ENCODE results near the gene PTPRE.

DNA sequence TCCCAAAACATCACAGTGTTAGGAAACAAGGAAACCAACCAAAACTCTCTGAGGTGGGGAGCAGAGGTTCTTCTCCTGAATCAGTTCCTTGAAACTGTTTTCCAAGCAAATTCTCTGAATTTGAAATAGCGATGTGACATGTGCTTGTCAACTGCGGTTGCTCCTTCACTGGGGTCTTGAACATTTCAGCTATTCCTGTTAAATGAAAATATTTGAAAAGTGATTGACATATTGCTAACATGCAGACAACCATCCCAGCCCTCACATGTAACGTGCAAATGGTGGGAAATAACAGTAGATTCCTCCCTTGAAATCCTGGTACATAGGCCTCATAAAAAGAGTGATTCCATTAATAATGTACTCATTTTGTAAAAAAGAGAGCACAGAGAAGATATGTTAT, 203.4 kb downstream of the PTPRE start:
- TF ChIP-seq POLR2A (IDR thresholded peaks at IDR 0.05): no peak
- TF ChIP-seq, protein P1, sequence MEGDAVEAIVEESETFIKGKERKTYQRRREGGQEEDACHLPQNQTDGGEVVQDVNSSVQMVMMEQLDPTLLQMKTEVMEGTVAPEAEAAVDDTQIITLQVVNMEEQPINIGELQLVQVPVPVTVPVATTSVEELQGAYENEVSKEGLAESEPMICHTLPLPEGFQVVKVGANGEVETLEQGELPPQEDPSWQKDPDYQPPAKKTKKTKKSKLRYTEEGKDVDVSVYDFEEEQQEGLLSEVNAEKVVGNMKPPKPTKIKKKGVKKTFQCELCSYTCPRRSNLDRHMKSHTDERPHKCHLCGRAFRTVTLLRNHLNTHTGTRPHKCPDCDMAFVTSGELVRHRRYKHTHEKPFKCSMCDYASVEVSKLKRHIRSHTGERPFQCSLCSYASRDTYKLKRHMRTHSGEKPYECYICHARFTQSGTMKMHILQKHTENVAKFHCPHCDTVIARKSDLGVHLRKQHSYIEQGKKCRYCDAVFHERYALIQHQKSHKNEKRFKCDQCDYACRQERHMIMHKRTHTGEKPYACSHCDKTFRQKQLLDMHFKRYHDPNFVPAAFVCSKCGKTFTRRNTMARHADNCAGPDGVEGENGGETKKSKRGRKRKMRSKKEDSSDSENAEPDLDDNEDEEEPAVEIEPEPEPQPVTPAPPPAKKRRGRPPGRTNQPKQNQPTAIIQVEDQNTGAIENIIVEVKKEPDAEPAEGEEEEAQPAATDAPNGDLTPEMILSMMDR (IDR thresholded peaks at IDR 0.05): no peak
